Mesendoderm (in vitro differentiated cells): ENCODE data around the gene RBCK1.

Experiments used
- DNase-seq: peaks from one replicate; pipeline ENCODE4 v3.0.0; 2013
- H2AK5ac ChIP-seq: 2 replicates; pipeline ENCODE4 v1.6.1; 2013; ENCODE audit warnings: low read length, inconsistent platforms
- H2BK120ac ChIP-seq: 2 replicates; pipeline ENCODE4 v1.6.1; 2013; ENCODE audit warnings: low read depth, mild to moderate bottlenecking, low read length, moderate library complexity, mixed read lengths
- H2BK15ac ChIP-seq: replicated peaks from 2 replicates; pipeline ENCODE4 v1.6.1; 2013; ENCODE audit warnings: low read depth, mild to moderate bottlenecking, moderate library complexity
- H2BK5ac ChIP-seq: 2 replicates; pipeline ENCODE4 v1.6.1; 2013; ENCODE audit warnings: low read length, inconsistent platforms
- H3K18ac ChIP-seq: 2 replicates; pipeline ENCODE4 v1.6.1; 2013; ENCODE audit warnings: mild to moderate bottlenecking, low read length, mixed read lengths
- H3K23ac ChIP-seq: one replicate; pipeline ENCODE4 v1.6.1; 2013; ENCODE audit warnings: low read length
- H3K27ac ChIP-seq: 2 replicates; pipeline ENCODE4 v1.5.1; 2013; ENCODE audit warnings: low read depth, mild to moderate bottlenecking, inconsistent platforms, low read length, moderate library complexity
- H3K27me3 ChIP-seq: 2 replicates; pipeline ENCODE4 v1.6.1; 2013; ENCODE audit warnings: low read length, control low read depth, mild to moderate bottlenecking, inconsistent platforms; ENCODE audit not compliant: insufficient read depth, poor library complexity
- H3K36me3 ChIP-seq: 2 replicates; pipeline ENCODE4 v1.6.1; 2013; ENCODE audit warnings: low read length, inconsistent platforms; ENCODE audit not compliant: control insufficient read depth, insufficient read depth
- H3K4ac ChIP-seq: one replicate; pipeline ENCODE4 v1.6.1; 2013; ENCODE audit warnings: low read depth, mild to moderate bottlenecking, low read length, moderate library complexity
- H3K4me1 ChIP-seq: 2 replicates; pipeline ENCODE4 v1.6.1; 2013; ENCODE audit warnings: low read depth, low read length, inconsistent platforms; ENCODE audit not compliant: control insufficient read depth
- H3K4me2 ChIP-seq: 2 replicates; pipeline ENCODE4 v1.6.1; 2013; ENCODE audit warnings: low read length
- H3K4me3 ChIP-seq: 2 replicates; pipeline ENCODE4 v1.5.1; 2013; ENCODE audit warnings: mild to moderate bottlenecking, low read length
- H3K56ac ChIP-seq: one replicate; pipeline ENCODE4 v1.6.1; 2013; ENCODE audit warnings: low read length
- H3K79me1 ChIP-seq: 2 replicates; pipeline ENCODE4 v1.6.1; 2013; ENCODE audit warnings: low read length, inconsistent platforms
- H3K79me2 ChIP-seq: 2 replicates; pipeline ENCODE4 v1.6.1; 2013; ENCODE audit warnings: mild to moderate bottlenecking, low read length; ENCODE audit not compliant: control insufficient read depth, insufficient read depth
- H3K9ac ChIP-seq: 2 replicates; pipeline ENCODE4 v1.6.1; 2013; ENCODE audit warnings: low read length, inconsistent platforms
- H4K5ac ChIP-seq: one replicate; pipeline ENCODE4 v1.6.1; 2013; ENCODE audit warnings: low read length
- H4K8ac ChIP-seq: one replicate; pipeline ENCODE4 v1.6.1; 2013; ENCODE audit warnings: low read depth, mild to moderate bottlenecking, control low read depth, low read length, moderate library complexity
- WGBS: extraction: QIAGEN DNeasy Blood & Tissue Kit; methylation state at CpG from one replicate; pipeline ENCODE4 v1.1.7; 2013; ENCODE audit warnings: low lambda C conversion rate, missing lambda C conversion rate; ENCODE audit not compliant: insufficient coverage; ENCODE audit errors: extremely low coverage; 5-methylcytosine and 5-hydroxymethylcytosine counted together

Gene RBCK1

DNA sequence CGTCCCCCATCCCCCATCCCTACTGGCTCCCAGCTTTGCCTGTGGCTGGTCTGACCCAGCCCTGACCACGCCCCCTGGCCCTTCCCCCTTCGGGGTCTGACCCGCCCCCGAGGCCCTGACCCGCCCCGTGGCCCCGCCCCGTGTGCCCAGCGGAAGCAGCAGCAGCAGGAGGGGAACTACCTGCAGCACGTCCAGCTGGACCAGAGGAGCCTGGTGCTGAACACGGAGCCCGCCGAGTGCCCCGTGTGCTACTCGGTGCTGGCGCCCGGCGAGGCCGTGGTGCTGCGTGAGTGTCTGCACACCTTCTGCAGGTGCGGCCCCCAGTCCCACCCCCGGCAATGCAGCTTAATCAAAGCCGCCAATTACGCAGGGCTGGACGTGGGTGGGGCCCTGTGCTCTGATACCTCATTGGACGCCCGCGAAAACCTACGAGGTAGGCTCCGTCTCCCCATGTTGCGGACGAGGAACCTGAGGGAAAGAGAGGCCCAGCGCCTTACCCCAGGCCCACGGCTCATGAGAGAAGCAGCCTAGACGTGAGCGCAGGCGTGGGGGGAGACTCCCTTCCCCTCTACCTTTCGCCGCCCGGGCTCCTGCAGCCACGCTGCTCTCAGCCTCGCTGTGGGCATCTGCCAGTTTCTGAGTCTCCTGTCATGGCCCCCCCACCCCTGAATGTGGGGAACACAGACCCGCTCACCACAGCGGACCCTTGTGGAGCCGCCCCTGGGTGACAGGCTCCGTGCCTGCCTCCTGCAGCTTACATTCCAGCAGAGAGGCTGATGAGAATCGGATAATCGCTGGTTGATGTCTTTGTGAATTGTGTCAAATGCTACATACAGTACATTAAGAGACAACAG is 12.8 kb downstream of the RBCK1 start:
- H2BK15ac ChIP-seq, result no peak overlapping the region
- no peak overlapping the region for H3K18ac ChIP-seq
- H2AK5ac ChIP-seq, result no peak overlapping the region
- H4K5ac ChIP-seq, result no peak overlapping the region
- peaks cover 4% of the 10 kb centered on the region for H3K36me3 ChIP-seq
- no peak overlapping the region for H2BK5ac ChIP-seq
- no CpG with 5 or more reads among the region's 49 CpGs for WGBS
- H3K56ac ChIP-seq, result no peak overlapping the region
- no peak overlapping the region for H3K27ac ChIP-seq
- no peaks in the 10 kb centered on the region for H3K4me1 ChIP-seq
- H3K4ac ChIP-seq, result no peak overlapping the region
- H3K79me2 ChIP-seq, result no peaks in the 10 kb centered on the region
- H3K4me2 ChIP-seq, result no peak overlapping the region
- no peak overlapping the region for H3K9ac ChIP-seq
- no peak overlapping the region for H3K4me3 ChIP-seq
- no peak overlapping the region for H4K8ac ChIP-seq
- no peak for DNase-seq
- H3K23ac ChIP-seq, result no peak overlapping the region
- no peaks in the 10 kb centered on the region for H3K79me1 ChIP-seq
- H3K27me3 ChIP-seq, result no peaks in the 10 kb centered on the region
- no peak overlapping the region for H2BK120ac ChIP-seq

DNA sequence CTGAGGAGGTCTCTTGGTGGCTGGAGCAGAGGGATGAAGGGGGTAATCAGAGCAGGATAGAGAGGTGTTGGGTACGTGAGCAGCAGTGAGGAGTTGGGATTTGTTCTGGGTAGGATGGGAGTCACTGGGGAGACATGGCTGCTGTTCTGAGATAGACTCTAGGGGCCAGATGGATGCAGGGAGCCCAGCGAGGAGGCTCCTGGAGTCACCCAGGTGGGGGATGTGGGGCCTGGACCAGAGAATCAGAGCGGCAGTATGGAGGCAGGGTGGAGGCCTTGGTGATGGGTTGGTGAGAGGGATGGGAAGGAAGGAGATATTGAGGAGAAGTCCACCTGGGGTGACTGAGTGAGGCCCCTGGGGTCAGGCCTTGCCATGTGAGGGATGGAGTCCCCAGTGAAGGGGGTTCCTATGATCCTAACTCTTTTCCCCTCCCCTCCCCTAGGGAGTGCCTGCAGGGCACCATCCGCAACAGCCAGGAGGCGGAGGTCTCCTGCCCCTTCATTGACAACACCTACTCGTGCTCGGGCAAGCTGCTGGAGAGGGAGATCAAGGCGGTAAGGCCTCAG is 13.7 kb downstream of the RBCK1 start:
- Histone ChIP-seq H3K9ac (no peak overlapping the region), H2AK5ac (no peak overlapping the region), H2BK15ac (no peak overlapping the region), H3K36me3 (peaks cover 4% of the 10 kb centered on the region), H3K4me3 (no peak overlapping the region), H3K4me2 (no peak overlapping the region), H4K8ac (no peak overlapping the region), H3K4me1 (no peaks in the 10 kb centered on the region), H3K4ac (no peak overlapping the region), H3K79me2 (no peaks in the 10 kb centered on the region), H3K23ac (no peak overlapping the region), H4K5ac (no peak overlapping the region), H3K56ac (no peak overlapping the region), H2BK120ac (no peak overlapping the region), H2BK5ac (no peak overlapping the region), H3K27ac (no peak overlapping the region), H3K18ac (no peak overlapping the region), H3K79me1 (no peaks in the 10 kb centered on the region), H3K27me3 (no peaks in the 10 kb centered on the region)
- DNase-seq, result no peak
- no CpG with 5 or more reads among the region's 8 CpGs for WGBS

DNA sequence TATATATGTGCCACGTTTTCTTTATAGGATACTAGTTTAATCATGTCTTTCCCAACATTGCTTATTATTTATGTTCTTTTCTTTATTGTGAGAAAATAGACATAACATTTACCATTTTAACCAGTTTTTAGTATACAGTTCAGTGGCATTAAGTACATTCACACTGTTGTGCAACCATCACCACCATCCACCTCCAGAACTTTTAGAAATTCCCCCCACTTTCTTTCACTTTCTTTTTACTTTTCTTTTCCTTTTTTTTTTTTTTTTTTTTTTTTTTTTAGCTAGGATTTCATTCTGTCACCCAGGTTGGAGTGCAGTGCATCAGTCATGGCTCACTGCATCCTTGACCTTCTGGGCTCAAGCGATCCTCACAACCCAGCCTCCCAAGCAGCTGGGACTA is 18.5 kb downstream of the RBCK1 start:
- Histone ChIP-seq H2BK5ac (no peak overlapping the region), H2AK5ac (no peak overlapping the region), H3K4ac (no peak overlapping the region), H3K23ac (no peak overlapping the region), H4K5ac (no peak overlapping the region), H3K27ac (no peak overlapping the region), H2BK15ac (no peak overlapping the region), H3K4me3 (no peak overlapping the region), H3K18ac (no peak overlapping the region), H3K4me2 (no peak overlapping the region), H2BK120ac (no peak overlapping the region), H3K79me2 (no peaks in the 10 kb centered on the region), H4K8ac (no peak overlapping the region), H3K9ac (no peak overlapping the region), H3K36me3 (peaks cover 6% of the 10 kb centered on the region), H3K27me3 (no peaks in the 10 kb centered on the region), H3K79me1 (no peaks in the 10 kb centered on the region), H3K56ac (no peak overlapping the region), H3K4me1 (no peaks in the 10 kb centered on the region)
- no CpG with 5 or more reads among the region's 2 CpGs for WGBS
- DNase-seq, result no peak

DNA sequence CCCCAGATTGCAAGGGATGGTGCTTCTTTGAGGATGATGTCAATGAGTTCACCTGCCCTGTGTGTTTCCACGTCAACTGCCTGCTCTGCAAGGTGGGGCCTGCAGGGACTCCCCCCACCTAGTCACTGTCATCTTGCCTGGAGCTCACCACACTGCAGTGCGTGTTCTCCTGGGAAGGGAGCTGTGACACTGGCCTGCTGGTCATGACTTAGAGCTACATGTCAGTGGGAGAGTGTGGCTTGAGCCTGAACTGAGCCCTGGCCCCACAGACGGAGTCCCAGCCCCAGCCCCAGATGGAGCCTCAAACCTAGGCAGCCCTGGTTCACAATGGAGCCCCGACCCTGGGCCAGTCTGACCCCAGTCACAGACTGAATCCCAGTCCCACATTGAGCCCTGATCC is 19.3 kb downstream of the RBCK1 start:
- Histone ChIP-seq H3K4ac (no peak overlapping the region), H3K36me3 (peaks cover 6% of the 10 kb centered on the region), H2AK5ac (no peak overlapping the region), H3K18ac (no peak overlapping the region), H3K79me1 (no peaks in the 10 kb centered on the region), H3K27me3 (no peaks in the 10 kb centered on the region), H2BK15ac (no peak overlapping the region), H3K56ac (no peak overlapping the region), H3K4me2 (no peak overlapping the region), H3K9ac (no peak overlapping the region), H2BK120ac (no peak overlapping the region), H4K5ac (no peak overlapping the region), H3K4me3 (no peak overlapping the region), H2BK5ac (no peak overlapping the region), H3K79me2 (no peaks in the 10 kb centered on the region), H3K4me1 (no peaks in the 10 kb centered on the region), H3K23ac (no peak overlapping the region), H4K8ac (no peak overlapping the region), H3K27ac (no peak overlapping the region)
- no CpG with 5 or more reads among the region's 4 CpGs for WGBS
- DNase-seq, result no peak

DNA sequence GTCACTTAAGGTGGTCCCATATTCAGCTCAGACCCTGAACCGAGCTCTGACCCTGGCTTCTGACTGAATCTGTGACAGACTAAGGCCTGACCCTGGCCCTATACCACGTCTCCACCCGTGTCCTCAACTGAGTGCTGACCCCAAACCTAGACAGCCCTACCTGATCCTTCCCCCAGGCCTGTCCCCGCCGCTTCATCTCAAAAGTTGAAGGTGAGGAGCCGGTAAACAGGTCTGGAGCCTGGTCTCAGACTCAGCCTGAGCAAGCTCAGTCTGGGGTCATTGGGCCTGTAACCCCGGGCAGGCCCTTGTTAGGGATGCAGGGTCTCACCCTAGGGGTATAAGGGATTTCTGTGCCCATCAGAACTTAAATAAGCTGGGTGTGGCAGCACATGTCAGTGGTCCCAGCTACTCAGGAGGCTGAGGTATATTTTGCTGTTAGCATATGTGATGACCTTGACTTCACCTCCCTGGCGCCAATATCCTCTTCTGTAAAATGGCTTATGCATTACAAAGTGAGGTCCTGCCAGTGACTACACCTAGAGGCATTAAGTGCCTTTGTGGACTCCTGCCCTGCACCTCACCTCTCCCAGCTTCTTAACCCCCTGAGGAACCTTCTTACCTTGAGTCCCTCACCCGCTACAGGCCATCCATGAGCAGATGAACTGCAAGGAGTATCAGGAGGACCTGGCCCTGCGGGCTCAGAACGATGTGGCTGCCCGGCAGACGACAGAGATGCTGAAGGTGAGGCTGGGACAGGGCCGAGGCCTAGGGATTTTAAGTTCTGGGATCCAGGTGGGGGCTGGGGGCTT is 20.0 kb downstream of the RBCK1 start:
- H2BK120ac ChIP-seq, result no peak overlapping the region
- H3K23ac ChIP-seq, result no peak overlapping the region
- H3K56ac ChIP-seq, result no peak overlapping the region
- no peak overlapping the region for H4K5ac ChIP-seq
- H4K8ac ChIP-seq, result no peak overlapping the region
- no peak overlapping the region for H3K18ac ChIP-seq
- H3K4me3 ChIP-seq, result no peak overlapping the region
- no peak overlapping the region for H3K4ac ChIP-seq
- no peak for DNase-seq
- no peak overlapping the region for H2BK15ac ChIP-seq
- H3K9ac ChIP-seq, result no peak overlapping the region
- no peak overlapping the region for H2AK5ac ChIP-seq
- no peak overlapping the region for H3K4me2 ChIP-seq
- no peaks in the 10 kb centered on the region for H3K27me3 ChIP-seq
- H3K27ac ChIP-seq, result no peak overlapping the region
- no peaks in the 10 kb centered on the region for H3K4me1 ChIP-seq
- no peak overlapping the region for H2BK5ac ChIP-seq
- no CpG with 5 or more reads among the region's 14 CpGs for WGBS
- no peaks in the 10 kb centered on the region for H3K79me2 ChIP-seq
- H3K36me3 ChIP-seq, result peaks cover 6% of the 10 kb centered on the region
- no peaks in the 10 kb centered on the region for H3K79me1 ChIP-seq
